ENCODE results near the gene PIAS2.

GRCh38 chr18:46920067-46920466 is 2.8 kb upstream of the PIAS2 start:
- TF ChIP-seq CTCF (IDR thresholded peaks at IDR 0.05; ENCODE audit: low read depth, low read length): no peak
- TF ChIP-seq EZH2phosphoT487 (IDR thresholded peaks at IDR 0.05; ENCODE audit: low read depth): no peak
